HEK293T (cell line): Measurements from ENCODE around the gene COG3.

ENCODE experiments used
- CTCF ChIA-PET: fragments of 350-600 bp; formaldehyde crosslinking; extraction: SDS; loops from one replicate; lab custom pipeline; 2021; ENCODE audit warnings: antibody characterized with exemption, inconsistent platforms; lab: Yijun Ruan, JAX
- POLR2A ChIA-PET: fragments of 350-600 bp; formaldehyde crosslinking; extraction: SDS; loops from one replicate; lab custom pipeline; 2020; ENCODE audit warnings: antibody characterized with exemption, inconsistent platforms; lab: Yijun Ruan, JAX
- DNase-seq: peaks from one replicate; pipeline ENCODE4 v3.0.0; 2012; ENCODE audit warnings: mixed read lengths; ENCODE audit errors: extremely low spot score
- ARNT ChIP-seq: fragments of 450-650 bp; IDR thresholded peaks from 2 replicates; pipeline ENCODE4 v1.6.1; 2017; ENCODE audit warnings: mild to moderate bottlenecking
- BHLHE40 ChIP-seq: fragments of 450-650 bp; IDR thresholded peaks from 2 replicates; pipeline ENCODE4 v1.6.1; 2016; ENCODE audit warnings: mild to moderate bottlenecking, moderate library complexity, borderline replicate concordance
- CTBP1 ChIP-seq: fragments of 450-650 bp; IDR thresholded peaks from 2 replicates; pipeline ENCODE4 v1.6.1; 2016; ENCODE audit warnings: borderline replicate concordance
- ELF4 ChIP-seq: fragments of 450-650 bp; IDR thresholded peaks from 2 replicates; pipeline ENCODE4 v1.6.1; 2017; ENCODE audit warnings: antibody characterized with exemption
- FOXA1 ChIP-seq: fragments of 450-650 bp; IDR thresholded peaks from 2 replicates; pipeline ENCODE4 v1.6.1; 2016; ENCODE audit warnings: mild to moderate bottlenecking
- FOXK2 ChIP-seq: fragments of 450-650 bp; IDR thresholded peaks from 2 replicates; pipeline ENCODE4 v1.6.1; 2016; ENCODE audit warnings: mild to moderate bottlenecking
- FOXM1 ChIP-seq: fragments of 450-650 bp; IDR thresholded peaks from 2 replicates; pipeline ENCODE4 v1.6.1; 2017; ENCODE audit warnings: mild to moderate bottlenecking, borderline replicate concordance
- HDGF ChIP-seq: fragments of 450-650 bp; IDR thresholded peaks from 2 replicates; pipeline ENCODE4 v1.6.1; 2017; ENCODE audit warnings: antibody characterized with exemption, borderline replicate concordance
- L3MBTL2 ChIP-seq: fragments of 450-650 bp; conservative IDR thresholded peaks from 2 replicates; pipeline ENCODE4 v1.6.1; 2016; ENCODE audit warnings: mild to moderate bottlenecking
- LEF1 ChIP-seq: fragments of 450-650 bp; IDR thresholded peaks from 2 replicates; pipeline ENCODE4 v1.6.1; 2017; ENCODE audit warnings: mild to moderate bottlenecking, borderline replicate concordance
- NFRKB ChIP-seq: fragments of 450-650 bp; IDR thresholded peaks from 2 replicates; pipeline ENCODE4 v1.6.1; 2016; ENCODE audit warnings: mild to moderate bottlenecking, moderate library complexity
- SP1 ChIP-seq: fragments of 450-650 bp; IDR thresholded peaks from 2 replicates; pipeline ENCODE4 v1.6.1; 2017
- SUZ12 ChIP-seq: fragments of 450-650 bp; IDR thresholded peaks from 2 replicates; pipeline ENCODE4 v1.6.1; 2016; ENCODE audit warnings: mild to moderate bottlenecking
- TARDBP ChIP-seq: fragments of 450-650 bp; IDR thresholded peaks from 2 replicates; pipeline ENCODE4 v1.6.1; 2016
- ZNF384 ChIP-seq: fragments of 450-650 bp; IDR thresholded peaks from 2 replicates; pipeline ENCODE4 v1.6.1; 2016
- TF ChIP-seq, protein P1 (sequence below): fragments of 450-650 bp; IDR thresholded peaks from 2 replicates; pipeline ENCODE4 v1.6.1; 2016

Gene COG3

DNA sequence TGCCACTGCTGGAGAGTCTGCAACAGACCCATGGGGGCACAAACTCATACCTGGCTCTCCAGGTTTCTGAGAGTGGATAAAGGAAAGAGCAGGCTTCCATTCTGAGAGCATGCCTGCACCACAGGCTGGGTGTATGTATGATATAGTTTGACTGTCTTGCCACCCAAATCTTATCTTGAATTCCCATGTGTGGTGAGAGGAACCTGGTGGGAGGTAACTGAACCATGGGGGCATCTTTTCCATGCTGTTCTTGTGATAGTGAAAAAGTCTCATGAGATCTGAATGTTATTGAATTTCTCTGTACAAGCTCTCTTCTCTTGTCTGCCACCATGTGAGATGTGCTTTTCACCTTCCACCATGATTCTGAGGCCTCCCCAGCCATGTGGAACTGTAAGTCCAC lies 100.6 kb downstream of the COG3 start:
- ChIA-PET POLR2A (no interaction called here), CTCF (no interaction called here)
- no peak for DNase-seq
- TF ChIP-seq LEF1 (no peak), SUZ12 (no peak), FOXK2 (no peak), ELF4 (no peak), SP1 (no peak), ARNT (no peak), FOXA1 (no peak), HDGF (no peak), FOXM1 (no peak), NFRKB (no peak), TARDBP (no peak), CTBP1 (no peak)
- TF ChIP-seq, protein P1, sequence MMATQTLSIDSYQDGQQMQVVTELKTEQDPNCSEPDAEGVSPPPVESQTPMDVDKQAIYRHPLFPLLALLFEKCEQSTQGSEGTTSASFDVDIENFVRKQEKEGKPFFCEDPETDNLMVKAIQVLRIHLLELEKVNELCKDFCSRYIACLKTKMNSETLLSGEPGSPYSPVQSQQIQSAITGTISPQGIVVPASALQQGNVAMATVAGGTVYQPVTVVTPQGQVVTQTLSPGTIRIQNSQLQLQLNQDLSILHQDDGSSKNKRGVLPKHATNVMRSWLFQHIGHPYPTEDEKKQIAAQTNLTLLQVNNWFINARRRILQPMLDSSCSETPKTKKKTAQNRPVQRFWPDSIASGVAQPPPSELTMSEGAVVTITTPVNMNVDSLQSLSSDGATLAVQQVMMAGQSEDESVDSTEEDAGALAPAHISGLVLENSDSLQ: no peak

DNA sequence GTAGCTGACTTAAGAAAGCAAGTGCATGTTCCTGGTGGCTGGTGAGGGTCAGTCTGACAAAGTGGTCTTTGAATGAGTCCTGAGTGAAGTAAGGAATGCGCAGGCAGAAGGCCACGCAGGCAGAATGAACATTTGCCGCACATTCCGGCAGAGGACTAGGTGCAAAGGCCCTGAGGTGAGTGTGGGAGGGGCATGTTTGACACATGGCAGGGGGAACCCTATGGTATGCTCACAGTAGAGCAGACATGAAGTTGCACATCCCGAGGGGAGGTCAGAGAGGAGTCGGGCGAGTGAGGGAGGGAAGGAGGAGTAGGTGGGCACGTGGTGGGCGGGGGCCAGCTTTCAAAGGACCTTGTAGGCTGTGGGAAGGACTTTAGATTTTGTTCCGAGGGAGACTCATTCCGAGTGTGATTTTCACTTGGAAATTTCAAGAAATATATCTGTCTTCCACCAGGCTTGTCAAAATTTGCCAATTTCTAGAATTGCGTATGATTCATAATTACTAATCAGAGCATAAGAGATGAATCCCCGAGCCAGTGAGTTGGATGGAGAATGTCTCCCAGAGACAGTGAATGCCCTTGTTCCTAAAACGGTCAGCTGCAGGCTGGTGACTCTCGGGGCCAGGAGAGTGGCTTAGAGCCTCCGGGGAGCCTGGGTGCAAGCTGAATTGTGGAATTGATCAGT lies 110.5 kb downstream of the COG3 start:
- TF ChIP-seq FOXK2 (no peak), NFRKB (no peak), ARNT (no peak), ELF4 (no peak), FOXA1 (no peak), SUZ12 (no peak), BHLHE40 (no peak), TARDBP (no peak), ZNF384 (no peak), CTBP1 (no peak), HDGF (no peak), L3MBTL2 (no peak), FOXM1 (no peak), SP1 (no peak), LEF1 (no peak)
- TF ChIP-seq, protein P1: no peak
- no peak for DNase-seq
- ChIA-PET POLR2A (no interaction called here), CTCF (no interaction called here)

DNA sequence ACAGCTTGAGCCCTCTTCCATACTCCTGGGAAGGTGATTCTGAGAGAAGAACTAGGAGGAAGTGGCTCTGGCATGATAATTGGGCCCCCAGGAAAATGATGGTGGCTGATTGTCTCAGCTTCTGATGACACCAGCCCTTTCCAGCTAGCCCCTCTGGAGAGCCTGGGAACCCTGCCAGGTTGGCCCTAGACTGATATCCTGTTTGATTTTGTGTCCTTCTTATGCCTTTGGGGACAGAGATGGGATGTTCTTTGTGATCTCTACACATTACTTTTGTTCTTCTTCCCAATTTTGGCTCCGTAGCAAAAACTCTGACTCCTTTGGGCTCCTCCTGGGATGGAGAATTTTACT lies 111.1 kb downstream of the COG3 start:
- no peak for DNase-seq
- ChIA-PET POLR2A (no interaction called here), CTCF (no interaction called here)
- no peak for TF ChIP-seq HDGF
- no peak for TF ChIP-seq ZNF384
- no peak for TF ChIP-seq BHLHE40
- no peak for TF ChIP-seq ARNT
- TF ChIP-seq ELF4: no peak
- no peak for TF ChIP-seq LEF1
- no peak for TF ChIP-seq FOXK2
- no peak for TF ChIP-seq CTBP1
- TF ChIP-seq TARDBP: no peak
- no peak for TF ChIP-seq FOXM1
- no peak for TF ChIP-seq NFRKB
- no peak for TF ChIP-seq L3MBTL2
- TF ChIP-seq FOXA1: no peak
- no peak for TF ChIP-seq SUZ12
- TF ChIP-seq, protein P1: no peak
- TF ChIP-seq SP1: no peak

DNA sequence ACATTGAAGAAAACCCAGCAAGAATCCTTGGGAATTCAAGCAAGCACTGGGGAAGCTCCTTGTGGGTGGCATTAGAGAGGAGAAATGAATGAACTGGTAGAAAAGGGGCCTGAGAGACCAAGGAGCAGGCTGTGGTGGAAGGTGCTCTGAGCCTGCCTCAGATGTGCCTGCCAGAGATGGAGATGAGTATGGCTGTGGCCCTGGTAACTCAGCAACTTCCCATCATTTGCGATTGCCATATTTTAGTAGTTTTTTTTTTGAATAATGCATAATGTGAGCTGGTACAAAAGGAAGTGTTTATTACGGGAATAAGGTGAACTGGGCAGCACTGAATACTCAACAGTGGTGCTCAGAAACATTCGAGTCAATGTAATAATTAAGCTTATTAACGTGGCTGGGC lies 111.7 kb downstream of the COG3 start:
- DNase-seq: no peak
- TF ChIP-seq ELF4 (no peak), LEF1 (no peak), BHLHE40 (no peak), SP1 (no peak), CTBP1 (no peak), NFRKB (no peak), FOXA1 (no peak), SUZ12 (no peak), TARDBP (no peak), ZNF384 (no peak), ARNT (no peak), FOXK2 (no peak), L3MBTL2 (no peak), HDGF (no peak), FOXM1 (no peak)
- TF ChIP-seq, protein P1: no peak
- CTCF ChIA-PET: no interaction called here
- POLR2A ChIA-PET: no interaction called here

DNA sequence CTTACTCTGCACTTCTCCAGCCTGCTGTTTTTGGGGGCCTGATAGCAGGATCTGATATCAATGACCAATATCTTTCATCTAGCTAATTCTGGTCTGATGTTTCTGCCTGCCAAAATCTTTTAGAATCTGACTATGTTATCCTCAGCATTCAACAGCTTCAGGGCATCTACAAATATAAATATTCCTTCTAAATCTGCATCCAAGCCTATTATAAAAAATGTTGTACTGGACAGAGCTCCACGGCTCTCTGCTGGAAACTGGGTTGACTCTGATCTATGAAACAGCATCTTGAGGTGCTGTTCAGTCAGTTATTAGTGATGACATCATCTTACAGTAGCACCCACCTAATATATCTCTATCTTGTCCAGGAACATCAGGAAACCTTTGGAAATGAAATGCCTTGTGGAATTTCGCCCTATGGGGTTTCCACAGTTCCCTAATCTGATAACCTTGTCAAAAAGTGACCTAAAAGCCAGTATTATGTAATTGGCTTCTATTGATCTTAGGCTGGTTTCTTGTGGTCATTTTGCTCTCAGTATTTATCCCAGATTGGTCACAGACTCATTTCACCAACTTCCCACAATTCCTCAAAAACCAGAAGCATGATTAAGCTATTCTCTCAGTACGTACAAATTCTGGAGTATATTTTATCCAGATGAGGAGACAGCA lies 117.8 kb downstream of the COG3 start:
- TF ChIP-seq, protein P1: no peak
- TF ChIP-seq FOXM1 (no peak), CTBP1 (no peak), LEF1 (no peak), SUZ12 (no peak), ELF4 (no peak), FOXA1 (no peak), HDGF (no peak), TARDBP (no peak), SP1 (no peak)
- ChIA-PET POLR2A (no interaction called here), CTCF (no interaction called here)
- no peak for DNase-seq
